ENCODE data around the gene OR10H1.
"Not testable (repeated sequence)": the region's sequence is repeated elsewhere in the genome, so short reads cannot be mapped to it uniquely, and the experiment has no call there.

Gene OR10H1

DNA sequence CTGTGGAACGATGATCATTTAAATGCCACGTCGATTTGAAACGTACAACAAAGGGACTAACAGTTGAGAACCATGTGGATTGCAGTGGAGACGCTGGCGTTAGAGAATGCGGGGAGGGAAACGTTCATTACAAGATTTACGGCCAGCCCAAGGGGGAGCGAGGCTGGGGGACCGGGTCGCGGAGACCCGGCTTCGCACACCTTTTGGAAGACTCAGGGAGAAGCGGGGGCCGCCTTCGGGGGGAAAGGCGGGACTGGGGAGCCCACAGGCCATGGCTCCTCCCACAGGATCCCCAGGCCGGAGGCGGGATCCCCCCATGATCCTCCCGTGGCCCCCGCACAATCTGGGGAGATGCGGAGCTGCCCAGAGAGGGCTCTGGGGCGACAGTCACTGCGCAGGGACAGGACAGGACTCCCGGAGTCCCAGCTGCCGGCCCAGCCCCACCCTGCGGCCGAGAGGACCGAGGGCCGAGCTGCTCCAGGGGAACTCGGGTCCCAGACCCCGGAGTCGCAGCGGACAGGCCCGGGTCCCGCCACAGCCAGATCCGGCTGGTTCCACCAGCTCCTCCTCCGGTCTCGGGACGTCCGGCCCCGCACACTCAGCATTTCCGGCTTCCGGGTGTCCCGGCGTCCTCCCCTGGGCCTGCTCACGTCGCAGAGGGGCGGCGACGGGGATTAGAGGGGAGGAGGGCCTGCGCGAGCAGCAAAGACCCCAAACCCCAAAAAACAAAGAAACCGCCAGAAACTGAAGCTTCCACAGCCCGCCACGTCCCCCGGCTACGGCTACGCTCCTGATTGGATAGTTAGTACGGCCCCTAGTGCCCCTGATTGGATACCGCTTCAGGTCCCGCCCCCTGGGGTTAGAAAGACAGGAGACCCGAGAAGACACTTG, 21.1 kb upstream of the OR10H1 start:
- Mint-ChIP-seq H3K27ac (peak overlapping the region; percentile 99), H3K9me3 (no peaks in the 10 kb centered on the region), H3K4me3 (peak overlapping the region; percentile 92), H3K4me1 (ENCODE audit: low read depth) (peaks cover 11% of the 10 kb centered on the region), H3K36me3 (ENCODE audit: low read depth) (peaks cover 2% of the 10 kb centered on the region), H3K27me3 (ENCODE audit: low read depth) (no peaks in the 10 kb centered on the region)

DNA sequence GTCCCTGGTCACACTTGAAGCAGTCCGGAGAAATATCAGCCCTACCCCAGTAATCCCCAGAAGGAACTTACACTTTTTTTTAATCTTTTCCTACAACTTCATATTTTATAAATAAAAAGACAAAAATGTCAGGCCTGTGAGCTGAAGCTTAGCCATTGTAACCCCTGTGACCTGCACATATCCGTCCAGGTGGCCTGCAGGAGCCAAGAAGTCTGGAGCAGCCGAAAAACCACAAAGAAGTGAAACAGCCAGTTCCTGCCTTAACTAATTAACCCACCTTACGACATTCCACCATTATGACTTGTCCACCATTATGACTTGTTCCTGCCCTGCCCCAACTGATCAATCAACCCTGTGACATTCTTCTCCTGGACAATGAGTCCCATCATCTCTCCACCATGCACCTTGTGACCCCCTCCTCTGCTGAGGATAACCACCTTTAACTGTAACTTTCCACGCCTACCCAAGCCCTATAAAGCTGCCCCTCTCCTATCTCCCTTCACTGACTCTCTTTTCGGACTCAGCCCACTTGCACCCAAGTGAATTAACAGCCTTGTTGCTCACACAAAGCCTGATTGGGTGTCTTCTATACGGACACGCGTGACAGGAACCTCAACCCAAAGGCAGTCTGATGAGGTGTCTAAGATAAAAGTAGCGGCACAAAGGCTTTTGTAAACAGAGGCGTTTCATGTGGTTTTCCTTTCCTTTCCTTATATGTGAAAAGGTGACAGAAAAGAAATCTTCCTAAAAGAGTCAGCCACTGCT, 20.3 kb upstream of the OR10H1 start:
- not testable (repeated sequence) for H3K9me3 Mint-ChIP-seq; H3K36me3 Mint-ChIP-seq (ENCODE audit: low read depth); H3K27me3 Mint-ChIP-seq (ENCODE audit: low read depth)
- peaks cover 11% of the 10 kb centered on the region for H3K4me1 Mint-ChIP-seq (ENCODE audit: low read depth)
- peak overlapping the region; percentile 92 for H3K4me3 Mint-ChIP-seq
- peak overlapping the region; percentile 99 for H3K27ac Mint-ChIP-seq

DNA sequence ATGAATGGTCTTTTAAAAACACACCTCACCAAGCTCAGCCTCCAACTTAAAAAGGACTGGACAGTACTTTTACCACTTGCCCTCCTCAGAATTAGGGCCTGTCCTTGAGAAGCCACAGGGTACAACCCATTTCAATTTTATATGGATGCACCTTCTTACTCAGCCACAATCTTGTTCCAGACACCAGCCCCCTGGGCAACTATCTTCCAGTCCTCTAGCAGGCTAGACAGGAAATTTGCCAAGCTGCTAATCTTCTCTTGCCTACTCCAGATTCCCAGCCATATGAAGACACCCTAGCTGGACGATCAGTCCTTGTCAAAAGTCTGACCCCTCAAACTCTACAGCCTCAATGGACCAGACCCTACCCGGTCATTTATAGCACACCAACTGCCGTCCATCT, 18.8 kb upstream of the OR10H1 start:
- H3K36me3 Mint-ChIP-seq (ENCODE audit: low read depth); H3K9me3 Mint-ChIP-seq; H3K27ac Mint-ChIP-seq; H3K27me3 Mint-ChIP-seq (ENCODE audit: low read depth); H3K4me3 Mint-ChIP-seq: not testable (repeated sequence)
- peaks cover 11% of the 10 kb centered on the region for H3K4me1 Mint-ChIP-seq (ENCODE audit: low read depth)

DNA sequence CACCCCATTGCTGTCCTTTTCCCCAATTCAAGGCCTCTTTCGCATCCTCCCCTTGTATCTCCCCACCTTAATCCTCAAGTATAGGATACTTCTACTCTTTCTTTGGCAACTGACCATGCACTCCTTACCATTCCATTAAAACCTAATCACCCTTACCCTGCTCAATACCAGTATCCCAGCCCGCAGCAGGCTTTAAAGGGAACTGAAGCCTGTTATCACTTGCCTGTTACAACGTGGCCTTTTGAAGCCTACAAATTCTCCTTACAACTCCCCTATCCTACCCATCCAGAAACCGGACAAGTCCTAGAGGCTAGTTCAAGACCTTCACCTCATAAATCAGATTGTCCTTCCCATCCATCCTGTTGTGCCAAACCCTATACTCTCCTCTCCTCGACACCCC, 16.2 kb upstream of the OR10H1 start:
- Mint-ChIP-seq H3K36me3 (ENCODE audit: low read depth) (peaks cover 2% of the 10 kb centered on the region), H3K4me3 (no peak overlapping the region), H3K27ac (no peak overlapping the region), H3K9me3 (no peaks in the 10 kb centered on the region), H3K27me3 (ENCODE audit: low read depth) (no peaks in the 10 kb centered on the region), H3K4me1 (ENCODE audit: low read depth) (peaks cover 5% of the 10 kb centered on the region)

DNA sequence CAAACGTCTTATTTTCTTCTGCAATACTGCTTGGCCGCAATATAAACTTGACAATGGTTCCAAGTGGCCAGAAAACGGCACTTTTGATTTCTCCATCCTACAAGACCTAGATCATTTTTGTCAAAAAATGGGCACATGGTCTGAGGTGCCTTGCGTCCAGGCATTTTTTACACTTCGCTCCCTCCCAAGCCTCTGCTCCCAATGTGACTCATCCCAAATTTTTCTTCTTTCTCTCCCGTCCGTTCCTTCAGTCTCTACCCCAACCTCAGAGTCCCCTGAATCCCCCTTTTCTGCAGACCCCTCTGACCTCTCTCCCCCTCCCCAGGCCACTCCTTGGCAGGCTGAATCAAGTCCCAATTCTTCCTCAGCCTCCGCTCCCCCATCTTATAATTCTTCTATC, 14.3 kb upstream of the OR10H1 start:
- Mint-ChIP-seq H3K27me3 (ENCODE audit: low read depth) (no peaks in the 10 kb centered on the region), H3K9me3 (no peaks in the 10 kb centered on the region), H3K36me3 (ENCODE audit: low read depth) (no peaks in the 10 kb centered on the region), H3K27ac (no peak overlapping the region), H3K4me1 (ENCODE audit: low read depth) (no peaks in the 10 kb centered on the region), H3K4me3 (no peak overlapping the region)

DNA sequence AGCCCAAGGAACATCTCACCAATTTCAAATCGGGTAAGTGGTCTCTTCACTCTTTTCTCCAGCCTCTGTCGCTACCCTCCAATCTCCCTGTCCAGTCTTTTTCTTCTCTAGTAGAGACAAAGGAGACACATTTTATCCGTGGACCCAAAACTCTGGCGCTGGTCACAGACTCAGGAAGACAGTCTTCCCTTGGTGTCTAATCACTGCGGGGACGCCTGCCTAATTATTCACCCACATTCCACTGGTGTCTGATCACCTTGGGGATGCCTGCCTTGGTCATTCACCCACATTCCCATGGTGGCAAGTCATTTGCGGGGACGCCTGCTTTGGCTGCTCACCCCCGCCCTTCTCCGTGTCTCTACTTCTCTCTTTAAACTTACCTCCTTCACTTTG, 13.8 kb upstream of the OR10H1 start:
- no peaks in the 10 kb centered on the region for H3K9me3 Mint-ChIP-seq
- H3K27me3 Mint-ChIP-seq (ENCODE audit: low read depth), result no peaks in the 10 kb centered on the region
- H3K4me1 Mint-ChIP-seq (ENCODE audit: low read depth), result no peaks in the 10 kb centered on the region
- no peak overlapping the region for H3K4me3 Mint-ChIP-seq
- no peak overlapping the region for H3K27ac Mint-ChIP-seq
- H3K36me3 Mint-ChIP-seq (ENCODE audit: low read depth), result no peaks in the 10 kb centered on the region

DNA sequence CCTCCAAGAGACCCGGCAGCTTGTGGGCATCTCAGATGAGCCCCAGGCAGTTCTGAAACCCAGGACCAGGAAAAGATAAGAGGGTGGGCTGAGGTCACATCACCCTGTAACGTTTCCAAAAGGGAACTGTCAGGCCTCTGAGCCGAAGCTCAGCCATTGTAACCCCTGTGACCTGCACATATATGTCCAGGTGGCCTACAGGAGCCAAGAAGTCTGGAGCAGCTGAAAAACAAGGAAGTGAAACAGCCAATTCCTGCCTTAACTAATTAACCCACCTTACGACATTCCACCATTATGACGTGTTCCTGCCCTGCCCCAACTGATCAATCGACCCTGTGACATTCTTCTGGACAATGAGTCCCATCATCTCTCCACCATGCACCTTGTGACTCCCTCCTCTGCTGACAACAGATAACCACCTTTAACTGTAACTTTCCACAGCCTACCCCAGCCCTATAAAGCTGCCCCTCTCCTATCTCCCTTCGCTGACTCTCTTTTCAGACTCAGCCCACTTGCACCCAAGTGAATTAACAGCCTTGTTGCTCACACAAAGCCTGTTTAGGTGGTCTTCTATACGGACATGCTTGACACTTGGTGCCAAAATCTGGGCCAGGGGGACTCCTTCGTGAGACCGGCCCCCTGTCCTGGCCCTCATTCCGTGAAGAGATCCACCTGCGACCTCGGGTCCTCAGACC, 13.3 kb upstream of the OR10H1 start:
- H3K27me3 Mint-ChIP-seq (ENCODE audit: low read depth); H3K4me1 Mint-ChIP-seq (ENCODE audit: low read depth); H3K4me3 Mint-ChIP-seq; H3K27ac Mint-ChIP-seq; H3K36me3 Mint-ChIP-seq (ENCODE audit: low read depth); H3K9me3 Mint-ChIP-seq: not testable (repeated sequence)

DNA sequence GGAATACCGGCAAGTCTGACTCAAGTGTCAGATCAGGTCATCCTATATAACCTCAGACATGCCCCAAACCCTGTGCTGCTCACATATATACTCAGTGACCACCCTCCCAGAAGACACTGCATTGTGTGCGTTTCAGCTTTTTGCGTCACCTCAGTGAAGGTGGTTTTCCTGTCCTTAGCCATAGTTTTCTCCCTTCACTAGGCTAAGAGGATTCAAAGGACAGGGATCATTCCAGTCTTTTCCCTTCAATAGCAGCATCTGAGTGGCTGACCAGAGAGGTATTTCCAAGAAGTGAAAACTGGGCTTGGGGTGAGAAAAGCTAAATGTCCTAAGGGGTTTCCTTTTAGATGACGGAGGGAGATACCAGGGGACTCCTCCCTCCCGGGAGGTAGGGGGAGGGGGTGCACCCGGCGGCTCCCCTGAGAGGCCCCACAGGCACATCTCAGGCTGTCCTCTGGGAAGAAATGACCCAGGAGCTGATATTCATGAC, 12.7 kb upstream of the OR10H1 start:
- H3K36me3 Mint-ChIP-seq (ENCODE audit: low read depth), result no peaks in the 10 kb centered on the region
- H3K27ac Mint-ChIP-seq, result no peak overlapping the region
- no peak overlapping the region for H3K4me3 Mint-ChIP-seq
- no peaks in the 10 kb centered on the region for H3K27me3 Mint-ChIP-seq (ENCODE audit: low read depth)
- H3K4me1 Mint-ChIP-seq (ENCODE audit: low read depth), result no peaks in the 10 kb centered on the region
- H3K9me3 Mint-ChIP-seq, result no peaks in the 10 kb centered on the region

DNA sequence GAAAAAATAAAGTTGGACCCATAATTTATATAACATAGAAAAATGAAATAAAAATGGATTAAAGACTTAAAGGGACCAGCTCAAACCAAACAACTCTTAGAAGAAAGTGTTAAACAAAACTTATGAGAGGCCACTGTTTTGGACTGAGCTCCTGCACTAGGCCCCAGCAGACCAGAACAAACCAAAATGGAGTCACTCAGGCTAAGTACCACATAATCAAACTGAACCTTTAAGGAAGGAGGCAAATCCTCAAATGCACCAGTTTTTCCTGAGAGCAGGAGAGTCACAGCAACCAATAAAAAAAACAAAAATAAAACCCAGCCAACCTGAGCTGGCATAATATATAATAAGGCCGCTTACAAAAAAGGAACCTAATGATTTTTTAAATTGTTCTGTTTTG, 10.3 kb upstream of the OR10H1 start:
- no peaks in the 10 kb centered on the region for H3K27me3 Mint-ChIP-seq (ENCODE audit: low read depth)
- H3K9me3 Mint-ChIP-seq, result no peaks in the 10 kb centered on the region
- H3K27ac Mint-ChIP-seq, result no peak overlapping the region
- H3K4me1 Mint-ChIP-seq (ENCODE audit: low read depth), result no peaks in the 10 kb centered on the region
- H3K4me3 Mint-ChIP-seq, result no peak overlapping the region
- H3K36me3 Mint-ChIP-seq (ENCODE audit: low read depth), result no peaks in the 10 kb centered on the region

DNA sequence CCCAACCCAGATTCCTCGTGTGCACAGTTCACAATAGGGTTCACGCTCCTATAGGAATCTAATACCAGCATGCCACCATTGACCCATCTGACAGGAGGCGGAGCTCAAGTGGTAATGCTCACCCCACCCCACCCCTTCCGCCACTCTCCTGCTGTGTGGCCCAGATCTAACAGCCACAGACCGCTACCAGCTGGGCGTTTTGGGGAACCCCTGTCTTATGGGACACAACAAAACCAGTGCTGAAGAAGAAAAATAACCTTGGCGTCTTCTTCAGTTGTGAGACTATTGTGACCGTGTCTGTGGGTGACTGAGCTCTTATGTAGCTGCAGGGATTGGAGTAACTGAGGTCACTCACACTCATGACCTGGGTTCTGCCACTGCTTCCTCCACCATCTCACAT, 5.2 kb upstream of the OR10H1 start:
- Mint-ChIP-seq H3K36me3 (ENCODE audit: low read depth) (no peaks in the 10 kb centered on the region), H3K4me3 (no peak overlapping the region), H3K27ac (no peak overlapping the region), H3K27me3 (ENCODE audit: low read depth) (peaks cover 6% of the 10 kb centered on the region), H3K9me3 (no peaks in the 10 kb centered on the region), H3K4me1 (ENCODE audit: low read depth) (no peaks in the 10 kb centered on the region)

DNA sequence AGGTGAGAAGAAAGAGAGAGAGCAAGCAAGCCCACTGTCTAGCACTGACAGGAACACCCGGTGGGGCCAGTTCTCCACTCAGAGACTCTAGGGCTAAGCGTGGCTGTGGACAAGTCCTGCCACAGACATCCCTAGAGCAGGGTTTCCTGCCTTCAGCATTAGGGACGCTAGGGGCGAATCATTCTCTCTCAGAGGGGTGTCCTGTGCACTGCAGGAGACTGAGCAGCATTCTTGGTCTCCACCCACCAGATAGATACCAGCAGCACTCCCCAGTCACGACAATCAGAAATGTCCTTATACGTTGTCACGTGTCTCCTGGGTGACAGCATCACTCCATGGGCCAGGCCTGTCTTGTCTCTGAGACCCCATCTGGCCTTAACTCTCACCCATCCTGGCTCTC, 1.5 kb downstream of the OR10H1 start:
- H3K9me3 Mint-ChIP-seq, result no peaks in the 10 kb centered on the region
- no peak overlapping the region for H3K4me3 Mint-ChIP-seq
- H3K27me3 Mint-ChIP-seq (ENCODE audit: low read depth), result peaks cover 24% of the 10 kb centered on the region
- H3K4me1 Mint-ChIP-seq (ENCODE audit: low read depth), result no peaks in the 10 kb centered on the region
- H3K36me3 Mint-ChIP-seq (ENCODE audit: low read depth), result no peaks in the 10 kb centered on the region
- H3K27ac Mint-ChIP-seq, result no peak overlapping the region

DNA sequence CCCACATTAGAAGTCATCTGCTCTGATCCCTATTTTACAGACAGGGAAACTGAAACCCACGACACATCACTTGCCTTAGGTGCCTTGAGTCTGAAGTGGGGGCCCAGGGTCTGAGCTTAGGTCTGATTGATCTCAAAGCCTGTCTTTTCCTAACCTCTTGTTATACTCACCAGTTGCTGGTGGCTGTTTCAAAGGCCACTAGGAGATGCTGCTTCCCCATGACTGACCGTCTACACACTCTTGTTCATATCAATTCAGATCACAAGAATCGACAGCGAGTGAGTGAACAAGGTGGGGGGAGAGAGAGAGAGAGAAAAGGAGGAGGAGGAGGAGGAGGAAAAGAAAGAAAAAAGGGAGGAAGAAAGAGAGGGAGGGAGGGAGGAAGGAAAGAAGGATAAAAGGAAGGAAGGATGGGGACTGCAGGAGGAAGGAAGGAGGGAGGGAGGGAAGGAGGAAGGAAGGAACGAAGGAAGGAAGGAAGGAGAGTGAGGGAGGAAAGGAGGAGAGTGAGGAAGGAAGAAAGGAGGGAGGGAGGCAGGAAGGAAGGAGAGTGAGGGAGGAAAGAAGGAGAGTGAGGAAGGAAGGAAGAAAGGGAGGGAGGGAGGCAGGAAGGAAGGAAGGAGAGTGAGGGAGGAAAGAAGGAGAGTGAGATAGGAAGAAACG, 3.3 kb downstream of the OR10H1 start:
- no peak overlapping the region for H3K27ac Mint-ChIP-seq
- H3K9me3 Mint-ChIP-seq, result no peaks in the 10 kb centered on the region
- no peaks in the 10 kb centered on the region for H3K36me3 Mint-ChIP-seq (ENCODE audit: low read depth)
- no peaks in the 10 kb centered on the region for H3K4me1 Mint-ChIP-seq (ENCODE audit: low read depth)
- no peak overlapping the region for H3K4me3 Mint-ChIP-seq
- peaks cover 24% of the 10 kb centered on the region for H3K27me3 Mint-ChIP-seq (ENCODE audit: low read depth)

DNA sequence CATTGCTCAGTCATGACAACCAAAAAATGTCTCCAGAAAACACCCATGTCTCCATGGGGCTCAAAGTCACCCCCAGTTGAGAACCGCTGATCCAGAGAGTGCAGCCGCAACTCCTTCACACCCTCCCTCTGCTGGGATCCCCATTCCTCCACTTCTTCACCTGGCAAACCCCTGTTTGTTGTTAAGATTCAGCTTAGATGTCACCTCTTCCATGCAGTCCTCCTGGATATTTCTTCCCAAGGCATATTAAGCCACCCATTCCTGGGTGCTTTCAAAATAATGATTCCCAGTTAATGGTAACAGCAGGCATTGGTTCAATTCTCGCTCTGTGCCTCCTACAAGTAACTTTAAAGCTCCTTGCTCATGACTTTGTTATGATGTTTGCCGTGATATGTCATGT, 4.0 kb downstream of the OR10H1 start:
- Mint-ChIP-seq H3K9me3 (no peaks in the 10 kb centered on the region), H3K36me3 (ENCODE audit: low read depth) (no peaks in the 10 kb centered on the region), H3K4me3 (no peak overlapping the region), H3K4me1 (ENCODE audit: low read depth) (no peaks in the 10 kb centered on the region), H3K27me3 (ENCODE audit: low read depth) (peaks cover 22% of the 10 kb centered on the region), H3K27ac (no peak overlapping the region)

DNA sequence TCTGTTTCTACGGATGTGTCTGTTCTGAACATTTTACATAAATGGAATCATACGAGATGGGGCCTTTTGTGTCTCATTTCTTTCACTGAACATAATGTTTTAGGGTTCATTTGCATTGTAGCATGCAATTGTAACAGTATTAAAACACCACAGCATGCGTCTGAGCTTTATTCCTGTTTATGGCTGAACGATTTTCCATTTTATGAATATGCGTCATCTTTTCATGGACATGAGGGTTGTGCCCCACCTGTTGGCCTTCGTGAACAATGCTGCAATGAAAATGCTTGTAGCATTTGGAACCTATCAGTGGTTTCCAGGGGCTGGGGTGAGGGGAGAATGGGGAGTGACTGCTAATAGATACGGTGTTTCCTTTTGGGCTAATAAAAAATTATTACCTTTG, 5.1 kb downstream of the OR10H1 start:
- peaks cover 19% of the 10 kb centered on the region for H3K27me3 Mint-ChIP-seq (ENCODE audit: low read depth)
- H3K27ac Mint-ChIP-seq, result no peak overlapping the region
- no peaks in the 10 kb centered on the region for H3K4me1 Mint-ChIP-seq (ENCODE audit: low read depth)
- no peaks in the 10 kb centered on the region for H3K9me3 Mint-ChIP-seq
- H3K36me3 Mint-ChIP-seq (ENCODE audit: low read depth), result no peaks in the 10 kb centered on the region
- H3K4me3 Mint-ChIP-seq, result no peak overlapping the region
